ENCODE results near the gene CRABP2.

Gene CRABP2

DNA sequence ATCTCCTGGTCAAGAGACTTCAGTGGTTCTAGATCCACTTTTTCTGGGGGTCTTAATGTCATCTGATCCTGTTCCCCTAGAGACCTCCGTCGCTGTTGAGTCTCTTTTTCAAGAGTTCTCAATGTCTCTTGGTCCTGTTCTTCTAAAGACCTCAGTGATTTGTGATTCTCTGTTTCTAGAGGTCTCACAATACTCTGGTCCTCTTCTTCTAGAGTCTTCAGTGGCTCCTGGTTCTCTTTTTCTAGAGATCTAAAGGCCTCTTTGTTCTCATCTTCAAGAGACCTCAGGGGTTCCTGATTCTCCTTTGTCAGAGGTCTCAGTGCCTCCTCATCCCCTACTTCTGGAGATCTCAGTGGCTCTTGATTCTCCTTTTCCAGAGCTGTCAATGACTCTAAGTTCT is 33.6 kb downstream of the CRABP2 start:
- in situ Hi-C loops (cut with MboI; ENCODE audit: low sequenced_read_pairs, unreplicated experiment): no loop called here
- no peak for TF ChIP-seq CTCF (IDR thresholded peaks at IDR 0.05; ENCODE audit: borderline replicate concordance, control extremely low read depth, extremely low read depth, insufficient read depth, missing control alignments)
- no peak for DNase-seq (ENCODE audit: low spot score)

GRCh38 chr1:156670791-156671190 is 34.6 kb downstream of the CRABP2 start:
- in situ Hi-C loops (cut with MboI; ENCODE audit: low sequenced_read_pairs, unreplicated experiment): no loop called here
- DNase-seq (ENCODE audit: low spot score): no peak
- no peak for TF ChIP-seq CTCF (IDR thresholded peaks at IDR 0.05; ENCODE audit: borderline replicate concordance, control extremely low read depth, extremely low read depth, insufficient read depth, missing control alignments)

DNA sequence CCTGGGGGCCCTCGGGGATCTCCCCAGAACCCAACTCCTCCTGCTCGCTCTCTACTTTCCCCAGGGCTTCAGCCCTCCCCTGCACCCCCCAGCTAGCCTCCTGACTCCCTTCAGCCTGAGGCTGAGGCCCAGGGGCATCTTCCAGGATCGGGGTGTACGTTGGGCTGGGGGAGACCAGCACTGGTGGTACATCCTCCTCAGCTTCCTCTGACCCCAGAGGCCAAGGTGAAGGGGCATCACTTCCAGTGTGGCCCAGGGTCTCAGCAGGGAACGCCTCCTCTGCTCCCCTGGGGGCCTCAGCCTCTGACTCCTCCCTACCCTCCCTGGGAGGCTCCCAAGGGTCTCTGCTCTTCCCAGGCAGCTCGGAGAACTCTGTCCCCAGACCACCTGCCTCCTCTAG is 35.0 kb downstream of the CRABP2 start:
- in situ Hi-C loops (cut with MboI; ENCODE audit: low sequenced_read_pairs, unreplicated experiment): no loop called here
- no peak for DNase-seq (ENCODE audit: low spot score)
- TF ChIP-seq CTCF (IDR thresholded peaks at IDR 0.05; ENCODE audit: borderline replicate concordance, control extremely low read depth, extremely low read depth, insufficient read depth, missing control alignments): no peak

DNA sequence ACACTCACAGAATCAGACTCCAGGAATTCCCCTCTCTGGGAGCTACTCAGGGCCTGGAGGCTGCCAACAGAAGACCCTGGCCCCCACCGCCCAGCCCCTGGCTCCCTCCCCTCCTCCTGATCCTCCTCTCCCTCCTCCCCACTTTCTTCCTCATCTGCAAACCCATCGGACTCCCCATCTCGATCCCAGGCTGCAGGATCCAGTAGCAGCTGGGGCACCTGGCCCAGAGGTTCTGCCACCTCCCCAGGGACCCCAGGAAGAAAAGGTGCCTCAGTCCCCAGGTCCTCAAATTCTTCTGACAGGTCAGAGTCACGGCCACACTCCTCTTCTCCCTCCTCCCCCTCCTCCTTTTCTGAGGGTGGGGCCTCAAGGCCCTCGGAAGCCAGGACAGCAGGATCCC is 35.6 kb downstream of the CRABP2 start:
- in situ Hi-C loops (cut with MboI; ENCODE audit: low sequenced_read_pairs, unreplicated experiment): no loop called here
- no peak for DNase-seq (ENCODE audit: low spot score)
- TF ChIP-seq CTCF (IDR thresholded peaks at IDR 0.05; ENCODE audit: borderline replicate concordance, control extremely low read depth, extremely low read depth, insufficient read depth, missing control alignments): no peak

DNA sequence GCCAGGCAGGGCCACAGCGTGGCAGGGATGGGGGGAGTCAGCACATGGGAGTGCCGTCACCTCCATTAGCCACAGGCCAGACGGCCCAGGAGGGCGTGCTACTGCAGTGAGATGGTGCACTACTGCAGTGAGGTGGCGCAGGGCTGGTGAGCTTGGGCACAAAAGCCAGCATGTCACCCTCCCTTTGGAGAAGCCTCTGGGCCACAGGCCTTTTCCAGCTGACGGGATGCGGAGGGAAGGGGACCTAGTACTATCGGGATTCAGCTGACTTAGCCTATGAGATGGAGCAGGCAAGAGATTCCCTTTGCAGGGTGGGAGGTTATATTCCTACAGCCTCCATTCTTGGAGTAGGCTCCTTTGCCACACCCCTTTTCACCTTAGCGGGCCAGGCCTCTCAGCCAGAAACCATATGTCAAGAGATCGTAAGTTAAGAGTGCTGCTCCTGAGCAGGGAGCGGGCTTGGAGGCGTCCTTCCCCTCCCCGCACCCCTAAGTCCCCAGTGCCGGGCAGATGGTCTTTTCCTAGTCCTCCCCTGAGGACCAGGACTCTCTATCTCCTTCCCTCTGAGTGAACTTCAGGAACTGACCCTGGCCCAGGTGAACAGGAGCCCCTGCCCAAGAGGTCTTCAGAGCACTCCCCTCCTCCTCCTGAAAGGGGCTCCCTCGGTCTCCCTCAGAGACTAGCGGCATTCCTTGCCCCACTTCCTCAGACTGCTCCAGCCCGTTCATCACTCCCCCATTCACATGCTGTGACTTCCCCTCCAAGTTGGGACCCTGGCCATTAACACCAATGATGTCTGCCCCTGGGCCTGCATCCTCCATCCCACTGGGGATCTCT is 36.4 kb downstream of the CRABP2 start:
- in situ Hi-C loops (cut with MboI; ENCODE audit: low sequenced_read_pairs, unreplicated experiment): no loop called here
- DNase-seq (ENCODE audit: low spot score): no peak
- TF ChIP-seq CTCF (IDR thresholded peaks at IDR 0.05; ENCODE audit: borderline replicate concordance, control extremely low read depth, extremely low read depth, insufficient read depth, missing control alignments): no peak

GRCh38 chr1:156667968-156668709 is 37.2 kb downstream of the CRABP2 start:
- in situ Hi-C loops (cut with MboI; ENCODE audit: low sequenced_read_pairs, unreplicated experiment): no loop called here
- no peak for DNase-seq (ENCODE audit: low spot score)
- no peak for TF ChIP-seq CTCF (IDR thresholded peaks at IDR 0.05; ENCODE audit: borderline replicate concordance, control extremely low read depth, extremely low read depth, insufficient read depth, missing control alignments)
